Gastroesophageal sphincter (tissue), 4 donors: Measurements from ENCODE around the gene SYNJ2. TPM values are rescaled to one million over a fixed set of nuclear protein-coding genes. Genes with fewer than 3 reads are reported as not detected.

Source experiments
- ATAC-seq: fragments of 150-250 bp; one replicate; pipeline ENCODE4 v1.9.1; 2016; ENCODE audit warnings: mild to moderate bottlenecking, moderate library complexity
- H3K27ac ChIP-seq, 4 donors: fragments of 200-600 bp; sonication (generic) in 3 of 4; 1 replicate in 3 of 4; 2 replicates in 1 of 4; pipeline ENCODE4 v1.5.1; 2016 to 2019
- H3K27me3 ChIP-seq: fragments of 200-600 bp; sonication (generic); one replicate; pipeline ENCODE4 v1.5.1; 2019
- H3K36me3 ChIP-seq, 2 donors: fragments of 200-600 bp; sonication (generic); one replicate each; pipeline ENCODE4 v1.5.1; 2019; ENCODE audit warnings: control low read depth in 1 of 2
- H3K4me1 ChIP-seq, 3 donors: fragments of 200-600 bp; sonication (generic); 1 replicate in 2 of 3; 2 replicates in 1 of 3; pipeline ENCODE4 v1.5.1; 2016 to 2019; ENCODE audit warnings: control low read depth in 2 of 3
- H3K4me3 ChIP-seq, 2 donors: fragments of 200-600 bp; sonication (generic); one replicate each; pipeline ENCODE4 v1.5.1; 2019; ENCODE audit warnings: mild to moderate bottlenecking in 1 of 2, moderate library complexity in 1 of 2
- H3K9me3 ChIP-seq, 3 donors: fragments of 200-600 bp; sonication (generic); one replicate each; pipeline ENCODE4 v1.5.1; 2017 to 2019; ENCODE audit warnings: control low read depth in 2 of 3
- CTCF ChIP-seq, 4 experiments: fragments of 200-600 bp in 2 of 4; fragments of 450-650 bp in 2 of 4; sonication (generic) in 1 of 4; IDR thresholded peaks; one replicate each; pipeline ENCODE4 v1.5.1; 2017 to 2019; ENCODE audit warnings: antibody characterized with exemption in 4 of 4, mild to moderate bottlenecking in 2 of 4, moderate library complexity in 2 of 4
- EP300 ChIP-seq: sonication (generic); formaldehyde crosslinking; IDR thresholded peaks from one replicate; pipeline ENCODE4 v1.6.1; 2017; ENCODE audit warnings: antibody characterized with exemption, mild to moderate bottlenecking
- POLR2A ChIP-seq, 2 donors: fragments of 450-650 bp; IDR thresholded peaks; one replicate each; pipeline ENCODE4 v1.6.1; 2017; ENCODE audit warnings: antibody characterized with exemption in 2 of 2, mild to moderate bottlenecking in 2 of 2, moderate library complexity in 1 of 2
- POLR2AphosphoS5 ChIP-seq: sonication (generic); formaldehyde crosslinking; IDR thresholded peaks from one replicate; pipeline ENCODE4 v1.6.1; 2017; ENCODE audit warnings: antibody characterized with exemption
- WGBS, 2 donors: methylation state at CpG; one replicate each; pipeline ENCODE4 v1.1.5; 2018; ENCODE audit warnings: low coverage in 1 of 2; 5-methylcytosine and 5-hydroxymethylcytosine counted together
- total RNA-seq, 4 donors: library from RNA; depleted of rRNA; stranded (reverse); fragments of >200 nt; gene quantifications; one replicate each; pipeline ENCODE4 v1.1.0, GENCODE V29; 2016

The SYNJ2 gene
- total RNA-seq, 4 donors from 2014 or later: 19.9 to 27.9 (median 21.6) TPM

GRCh38 chr6:158043008-158043407 lies 61.3 kb downstream of the SYNJ2 start:
- Histone ChIP-seq H3K27me3 (no peaks in the 10 kb centered on the region), H3K9me3 (no peaks in the 10 kb centered on the region), H3K36me3 (peaks cover 0 to 5% of the 10 kb centered on the region in 2 donors), H3K4me3 (no peak overlapping the region), H3K4me1 (peaks cover 9 to 61% (median 26%) of the 10 kb centered on the region in 3 donors), H3K27ac (peak overlapping the region; percentile 25 to 84 (median 82))
- no peak for ATAC-seq
- no peak for TF ChIP-seq CTCF (IDR thresholded peaks at IDR 0.05)
- no peak for TF ChIP-seq POLR2AphosphoS5
- no peak for TF ChIP-seq EP300
- TF ChIP-seq POLR2A (IDR thresholded peaks at IDR 0.05): no peak
- 92% methylated on average over 11 to 14 of the region's 20 CpGs for WGBS, 2 donors

GRCh38 chr6:158043586-158044524 lies 62.2 kb downstream of the SYNJ2 start:
- TF ChIP-seq POLR2A (IDR thresholded peaks at IDR 0.05) (peak in 1 of 2 donors; percentile 25), CTCF (IDR thresholded peaks at IDR 0.05) (no peak), POLR2AphosphoS5 (peak; percentile 61), EP300 (no peak)
- H3K36me3 ChIP-seq: peaks cover 0 to 5% of the 10 kb centered on the region in 2 donors
- no peaks in the 10 kb centered on the region for H3K27me3 ChIP-seq
- H3K4me1 ChIP-seq: peaks cover 9 to 56% (median 26%) of the 10 kb centered on the region in 3 donors
- no peak overlapping the region for H3K4me3 ChIP-seq
- H3K9me3 ChIP-seq: no peaks in the 10 kb centered on the region
- H3K27ac ChIP-seq: peak overlapping the region; percentile 36 to 84 (median 82)
- ATAC-seq: peak; percentile 50
- 61 to 73% methylated on average over 7 to 14 of the region's 31 CpGs for WGBS, 2 donors

DNA sequence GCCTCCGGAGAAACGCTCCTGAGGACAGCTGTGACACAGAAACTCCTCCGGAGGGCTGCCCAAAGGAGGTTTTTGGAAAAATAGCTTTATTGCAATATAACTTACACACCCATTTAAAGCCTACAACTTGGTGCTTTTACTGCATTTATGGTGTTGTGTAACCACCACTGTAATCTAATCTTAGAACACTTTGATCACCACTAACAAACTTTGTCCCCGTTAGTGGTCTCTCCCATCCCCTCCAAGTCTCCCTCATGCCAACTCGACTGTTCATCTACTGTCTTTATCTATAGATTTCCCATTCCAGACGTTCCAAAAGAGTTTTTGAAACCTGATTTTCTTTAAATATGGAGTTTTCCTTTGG lies 62.8 kb downstream of the SYNJ2 start:
- Histone ChIP-seq H3K9me3 (no peaks in the 10 kb centered on the region), H3K27ac (peak overlapping the region in 3 of 4 donors; percentile 80 to 84 (median 84)), H3K4me3 (no peak overlapping the region), H3K4me1 (peaks cover 9 to 50% (median 26%) of the 10 kb centered on the region in 3 donors), H3K27me3 (no peaks in the 10 kb centered on the region), H3K36me3 (peaks cover 0 to 5% of the 10 kb centered on the region in 2 donors)
- WGBS, 2 donors: 79 to 80% methylated on average over 5 to 6 of the region's 6 CpGs
- ATAC-seq: no peak
- no peak for TF ChIP-seq CTCF (IDR thresholded peaks at IDR 0.05)
- TF ChIP-seq POLR2A (IDR thresholded peaks at IDR 0.05): no peak
- no peak for TF ChIP-seq POLR2AphosphoS5
- no peak for TF ChIP-seq EP300

DNA sequence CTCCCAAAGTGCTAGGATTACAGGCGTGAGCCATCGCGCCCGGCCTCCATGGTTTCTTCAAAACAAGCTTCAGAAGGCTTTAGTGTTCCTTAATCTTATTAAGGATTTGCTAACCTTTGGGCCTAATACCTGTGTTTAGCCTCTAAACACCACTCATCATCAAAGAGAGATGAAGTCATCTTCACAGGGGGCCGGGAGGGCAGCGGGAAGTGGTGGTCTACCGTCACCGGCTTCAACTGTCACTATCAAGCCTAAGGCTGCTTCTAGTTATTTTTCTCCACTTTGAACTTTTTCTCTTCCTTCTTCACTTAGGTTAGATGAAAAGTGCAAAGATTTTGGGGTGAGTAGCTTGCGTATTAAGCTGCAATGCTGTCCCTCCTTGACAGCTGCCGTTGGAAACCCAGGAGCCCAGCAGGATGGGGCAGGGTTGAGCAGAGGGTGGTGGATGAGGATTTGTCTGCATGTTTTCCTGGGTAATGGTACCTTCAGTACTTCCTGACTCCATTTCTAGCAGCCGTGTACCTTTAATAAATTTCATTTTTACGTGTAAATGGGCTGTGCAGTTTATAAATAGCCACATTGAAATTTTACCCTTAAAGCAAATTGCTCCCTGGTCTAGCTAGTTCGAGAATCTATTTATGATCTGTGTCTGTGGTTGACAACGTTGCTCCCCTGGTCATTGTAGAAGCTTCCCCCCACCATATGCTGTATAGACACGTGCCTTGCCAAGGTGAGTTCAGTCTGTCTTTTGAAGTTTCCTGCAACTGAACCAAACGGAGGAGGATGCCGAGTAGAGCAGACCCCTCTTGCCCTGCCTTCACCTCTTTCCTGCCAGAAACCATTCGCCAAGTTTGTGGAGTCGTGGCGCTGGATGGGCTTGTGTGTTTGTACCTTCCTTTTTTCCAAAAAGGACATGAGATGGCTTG lies 64.8 kb downstream of the SYNJ2 start:
- WGBS, 2 donors: 85 to 94% methylated on average over 5 to 7 of the region's 20 CpGs
- TF ChIP-seq POLR2A (IDR thresholded peaks at IDR 0.05) (no peak), CTCF (IDR thresholded peaks at IDR 0.05) (no peak), POLR2AphosphoS5 (no peak), EP300 (no peak)
- Histone ChIP-seq H3K9me3 (no peaks in the 10 kb centered on the region), H3K27me3 (no peaks in the 10 kb centered on the region), H3K36me3 (peaks cover 0 to 13% of the 10 kb centered on the region in 2 donors), H3K4me3 (no peak overlapping the region), H3K27ac (no peak overlapping the region), H3K4me1 (peaks cover 4 to 30% (median 9%) of the 10 kb centered on the region in 3 donors)
- ATAC-seq: no peak
